SK-N-SH treated with all-trans-retinoic acid at 6 μM for 48 hours (cell line): Measurements from ENCODE around the gene DIP2C.

ENCODE experiments used
- ARNTL ChIP-seq: fragments of 450-650 bp; formaldehyde crosslinking; IDR thresholded peaks from 2 replicates; pipeline ENCODE4 v1.5.0; 2020; ENCODE audit warnings: low read depth, mild to moderate bottlenecking, moderate library complexity, borderline replicate concordance
- CSDC2 ChIP-seq: fragments of 250-450 bp; sonication (Bioruptor Pico); IDR thresholded peaks from 2 replicates; pipeline ENCODE4 v1.5.0; 2020; ENCODE audit warnings: mild to moderate bottlenecking, moderate library complexity
- CSRNP3 ChIP-seq: fragments of 250-450 bp; sonication (Bioruptor Pico); IDR thresholded peaks from 2 replicates; pipeline ENCODE4 v1.5.1; 2021; ENCODE audit warnings: mild to moderate bottlenecking, moderate library complexity
- ESRRG ChIP-seq: fragments of 250-450 bp; sonication (Bioruptor Pico); IDR thresholded peaks from 2 replicates; pipeline ENCODE4 v1.6.1; 2021; ENCODE audit warnings: mild to moderate bottlenecking
- GLIS3 ChIP-seq: fragments of 250-450 bp; sonication (Bioruptor Pico); IDR thresholded peaks from 2 replicates; pipeline ENCODE4 v1.5.0; 2020; ENCODE audit warnings: mild to moderate bottlenecking, moderate library complexity
- PATZ1 ChIP-seq: fragments of 250-450 bp; sonication (Bioruptor Pico); IDR thresholded peaks from 2 replicates; pipeline ENCODE4 v1.8.0; 2020; ENCODE audit warnings: mild to moderate bottlenecking, moderate library complexity, borderline replicate concordance
- POU6F1 ChIP-seq: fragments of 250-450 bp; sonication (Bioruptor Pico); IDR thresholded peaks from 2 replicates; pipeline ENCODE4 v1.8.0; 2021; ENCODE audit warnings: low read depth, mild to moderate bottlenecking, moderate library complexity, borderline replicate concordance
- TCF4 ChIP-seq: fragments of 250-450 bp; sonication (Bioruptor Pico); IDR thresholded peaks from 2 replicates; pipeline ENCODE4 v1.8.0; 2021; ENCODE audit warnings: mild to moderate bottlenecking, moderate library complexity, borderline replicate concordance
- TSHZ2 ChIP-seq: fragments of 250-450 bp; sonication (Bioruptor Pico); IDR thresholded peaks from 2 replicates; pipeline ENCODE4 v1.5.0; 2020; ENCODE audit warnings: mild to moderate bottlenecking, moderate library complexity
- ZFP30 ChIP-seq: fragments of 450-650 bp; formaldehyde crosslinking; IDR thresholded peaks from 2 replicates; pipeline ENCODE4 v1.5.0; 2022; ENCODE audit warnings: mild to moderate bottlenecking, moderate library complexity
- ZNF565 ChIP-seq: fragments of 450-650 bp; formaldehyde crosslinking; conservative IDR thresholded peaks from 2 replicates; pipeline ENCODE4 v1.5.0; 2020; ENCODE audit warnings: low read depth, mild to moderate bottlenecking, moderate library complexity
- ZNF70 ChIP-seq: fragments of 450-650 bp; formaldehyde crosslinking; IDR thresholded peaks from 2 replicates; pipeline ENCODE4 v1.5.0; 2020; ENCODE audit warnings: mild to moderate bottlenecking, moderate library complexity
- ZNF8 ChIP-seq: fragments of 450-650 bp; formaldehyde crosslinking; IDR thresholded peaks from 2 replicates; pipeline ENCODE4 v1.5.0; 2020; ENCODE audit warnings: mild to moderate bottlenecking, moderate library complexity

GRCh38 chr10:642186-642890, 47.1 kb downstream of the DIP2C start:
- TF ChIP-seq TCF4 (CRISPR knock-in tag) (no peak), ZFP30 (no peak), ZNF8 (CRISPR knock-in tag) (no peak), GLIS3 (CRISPR knock-in tag) (no peak), POU6F1 (CRISPR knock-in tag) (no peak), TSHZ2 (CRISPR knock-in tag) (no peak), PATZ1 (CRISPR knock-in tag) (no peak), ARNTL (CRISPR knock-in tag) (no peak), ZNF70 (no peak), ZNF565 (CRISPR knock-in tag) (no peak), CSDC2 (CRISPR knock-in tag) (no peak), ESRRG (CRISPR knock-in tag) (no peak), CSRNP3 (CRISPR knock-in tag) (no peak)
